Activated T-helper 1 cell treated with anti-CD3 and anti-CD28 coated beads, Interleukin-2, amount 50 U/mL, for 16 hours (primary cell): ENCODE results near the gene DNER.

Experiments
- DNase-seq, 2 donors: peaks; one replicate each; pipeline ENCODE4 v3.0.0-alpha.2; 2020; ENCODE audit warnings: low read depth in 1 of 2, low spot score in 1 of 2

DNER gene

DNA sequence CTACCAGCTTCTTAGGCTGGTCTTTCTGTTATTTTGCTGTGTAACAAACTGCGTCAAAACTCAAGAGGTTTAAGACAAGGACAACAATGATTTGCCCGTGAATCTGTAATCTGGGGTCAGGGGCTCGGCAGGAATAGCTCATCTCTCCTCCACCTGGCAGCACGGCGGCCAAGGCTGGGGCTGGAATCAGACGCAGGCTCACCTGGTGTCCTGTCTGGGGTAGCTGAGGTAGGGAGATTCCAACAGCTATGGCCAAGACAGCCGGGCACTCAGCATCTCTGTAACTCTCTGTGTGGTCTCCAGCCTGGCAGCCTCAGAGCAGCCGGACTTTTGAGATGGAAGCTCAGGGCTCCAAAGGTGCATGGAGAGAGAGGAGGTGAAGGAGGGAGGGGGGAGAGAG is 42.3 kb downstream of the DNER start:
- no peak for DNase-seq

DNA sequence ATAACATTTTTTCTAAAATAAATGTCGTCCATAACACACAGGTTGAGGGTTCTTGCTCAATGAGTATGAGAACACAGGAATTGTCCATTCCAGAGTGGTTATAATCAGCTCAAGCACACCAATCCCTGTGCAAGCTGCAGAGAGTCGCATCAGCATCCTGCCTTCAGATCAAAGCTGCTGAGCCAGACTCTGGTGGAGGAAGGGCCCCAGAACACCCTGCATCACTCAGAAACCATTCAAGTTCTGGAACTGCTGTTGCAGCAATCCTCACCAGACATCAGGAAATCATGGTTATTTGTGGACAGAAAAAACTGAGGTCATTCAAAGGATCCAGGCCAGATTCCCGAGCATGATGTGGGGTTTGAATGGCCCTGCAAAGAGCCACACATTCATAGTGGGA is 44.5 kb downstream of the DNER start:
- DNase-seq = no peak

DNA sequence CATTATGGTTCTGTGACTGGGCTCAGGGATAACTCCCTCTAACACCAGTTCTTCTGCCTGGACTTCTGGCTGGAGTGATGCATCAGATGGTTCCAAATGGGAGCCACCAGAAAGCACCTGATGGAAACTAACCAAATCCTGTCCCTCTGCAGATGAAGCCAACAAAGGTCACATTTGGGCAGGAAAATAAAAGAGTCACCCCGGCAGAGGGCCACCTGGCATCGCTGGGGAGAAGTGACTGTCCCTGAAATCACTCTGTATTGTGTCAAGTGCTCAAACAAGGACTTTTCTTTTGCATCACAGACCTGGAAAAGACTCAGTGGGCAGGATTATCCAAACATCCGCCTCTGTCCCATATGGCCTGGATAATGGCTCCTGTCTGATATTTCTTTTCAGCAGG is 47.5 kb downstream of the DNER start:
- DNase-seq = no peak

DNA sequence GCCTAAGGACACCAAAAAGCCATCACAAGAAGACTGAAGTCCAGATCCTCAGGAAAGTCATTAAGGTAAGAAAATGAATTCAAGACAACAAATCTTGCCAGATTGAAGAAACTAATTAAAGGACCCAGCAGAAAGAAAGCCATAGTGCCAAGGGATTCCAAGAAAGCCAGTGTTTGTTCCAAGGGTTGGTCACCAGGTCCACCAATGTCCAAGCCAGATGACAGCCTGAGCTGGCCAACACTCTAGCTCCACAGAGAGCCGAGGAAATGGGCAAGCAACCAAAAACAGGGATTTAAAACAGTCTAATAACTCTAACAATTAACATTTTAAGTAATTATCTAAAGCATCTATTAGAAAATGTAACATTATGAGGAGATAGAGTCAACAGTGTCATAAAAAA is 49.2 kb downstream of the DNER start:
- DNase-seq = no peak

DNA sequence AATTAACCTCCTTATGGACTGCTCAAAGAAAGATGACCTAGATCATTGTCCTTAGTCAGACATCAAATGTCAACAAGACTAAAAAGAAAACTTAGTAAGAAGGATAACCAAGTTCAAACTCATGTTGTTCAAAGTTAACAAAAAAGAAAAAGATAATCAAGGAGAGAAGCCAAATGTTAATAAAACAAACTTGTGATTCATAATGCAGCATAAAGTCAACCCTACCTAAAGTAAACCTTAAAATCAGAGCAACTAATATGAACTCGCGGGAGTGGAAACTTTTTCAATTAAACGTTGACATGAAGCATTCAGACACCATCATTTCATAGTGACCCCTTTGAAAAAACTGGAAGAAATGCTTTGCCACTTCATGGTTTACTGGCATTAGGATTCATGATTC is 52.9 kb downstream of the DNER start:
- no peak for DNase-seq

DNA sequence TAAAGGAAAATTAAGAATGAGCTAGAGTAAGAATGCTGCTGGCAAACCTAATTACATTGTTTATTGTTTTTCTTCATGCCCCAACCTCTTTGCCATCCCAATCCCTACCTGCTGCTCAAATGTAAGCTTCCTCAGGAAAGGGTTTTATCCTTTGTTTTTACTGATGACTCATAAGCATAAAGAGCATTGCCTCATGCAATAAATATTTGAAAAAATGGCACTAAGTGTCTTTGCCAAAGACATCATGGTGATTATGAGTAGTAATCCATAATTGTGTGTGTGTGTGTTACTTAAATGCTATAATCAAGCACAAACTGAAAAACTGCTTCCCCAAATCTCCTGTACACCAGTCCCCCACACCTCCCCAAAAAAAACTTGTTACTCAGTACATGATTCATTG is 53.4 kb downstream of the DNER start:
- no peak for DNase-seq

DNA sequence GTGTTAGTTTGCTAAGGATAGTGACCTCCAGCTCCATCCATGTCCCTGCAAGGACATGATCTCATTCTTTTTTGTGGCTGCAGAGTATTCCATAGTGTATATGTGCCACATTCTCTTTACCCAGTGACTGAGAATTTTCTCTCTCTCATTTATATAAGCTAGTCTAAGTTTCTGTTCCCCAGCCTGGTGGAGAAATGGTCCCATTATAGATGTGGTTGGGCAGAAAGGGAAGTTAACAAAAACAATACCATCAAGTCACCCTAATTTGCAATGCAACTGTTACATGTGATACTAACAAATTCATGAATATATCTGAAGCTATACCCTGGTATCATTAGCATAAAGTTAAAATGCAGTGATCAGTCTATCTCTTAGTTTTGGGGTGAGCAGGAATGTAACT is 54.0 kb downstream of the DNER start:
- no peak for DNase-seq

DNA sequence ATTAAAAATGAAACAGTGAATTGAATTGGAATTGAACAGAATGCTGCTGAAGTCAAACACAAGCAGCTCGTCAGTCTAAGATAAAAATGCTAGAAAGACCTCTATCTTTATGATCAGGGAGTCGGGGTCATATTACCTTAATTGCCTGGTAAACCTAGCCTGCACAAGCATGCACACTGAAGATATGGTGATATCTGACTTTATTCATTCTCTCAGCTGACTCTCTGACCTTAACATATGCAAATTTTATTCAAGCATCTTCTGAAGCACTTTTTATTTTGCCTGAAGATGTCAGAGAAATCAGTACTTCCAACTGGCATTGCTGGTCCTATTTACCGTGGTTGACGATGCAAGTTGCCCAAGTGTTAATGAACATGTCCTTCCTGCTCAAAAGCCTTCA is 56.4 kb downstream of the DNER start:
- no peak for DNase-seq

DNA sequence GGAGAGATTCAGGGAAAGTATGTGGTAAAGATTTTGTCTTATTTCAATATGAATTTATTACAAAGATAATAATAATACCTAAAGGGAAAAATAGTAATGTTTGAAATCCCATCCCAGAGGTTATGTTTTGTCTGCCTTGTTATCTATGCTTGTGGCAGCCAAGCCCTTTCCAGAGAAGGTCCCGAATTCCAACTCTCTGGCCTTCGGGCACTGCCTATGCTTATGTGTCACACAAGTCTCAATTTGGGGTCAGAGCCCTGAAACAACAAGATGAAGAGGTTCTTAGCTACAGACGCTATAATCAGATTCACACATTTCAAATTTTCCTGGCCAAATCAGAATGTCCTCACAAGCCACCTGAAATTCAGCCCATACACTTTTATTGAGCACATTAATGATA is 59.9 kb downstream of the DNER start:
- no peak for DNase-seq

DNA sequence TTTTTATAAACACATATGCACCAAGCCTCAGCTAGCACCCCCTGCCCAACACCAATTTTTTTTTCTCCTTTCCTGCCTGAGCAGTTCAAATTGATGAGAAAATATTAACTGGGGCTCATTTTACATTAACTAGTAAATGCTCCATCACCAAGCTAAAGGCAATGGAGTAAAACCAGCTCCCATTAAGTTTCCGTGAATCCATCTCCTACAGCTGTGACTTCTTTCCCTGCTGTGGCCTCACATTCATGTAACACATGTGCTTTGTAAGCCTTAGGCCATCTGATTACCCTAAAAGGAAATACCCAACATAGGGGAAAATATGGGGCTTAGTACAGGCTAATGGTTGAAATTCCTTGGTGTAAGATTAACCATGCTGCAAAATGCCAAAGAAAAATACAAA is 60.8 kb downstream of the DNER start:
- no peak for DNase-seq

DNA sequence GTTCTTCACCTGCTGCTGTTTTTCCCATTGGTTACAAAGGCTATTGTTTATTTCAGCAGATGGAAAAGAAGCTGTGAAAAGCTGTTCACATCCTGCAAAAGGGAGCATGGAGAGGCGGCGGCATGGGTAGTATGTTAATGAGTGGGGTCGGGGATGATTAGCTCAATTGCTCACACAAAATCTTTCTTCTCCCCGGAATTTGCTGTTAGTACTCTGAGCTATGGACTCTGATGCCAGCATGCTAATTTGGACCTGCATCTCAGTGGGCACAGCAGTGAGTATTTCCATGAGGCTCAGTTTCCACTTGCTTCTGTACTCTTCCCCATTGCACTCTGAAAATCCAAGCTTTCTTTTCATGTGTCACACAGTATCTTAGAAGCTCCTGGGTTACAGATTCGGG is 61.6 kb downstream of the DNER start:
- DNase-seq = no peak

DNA sequence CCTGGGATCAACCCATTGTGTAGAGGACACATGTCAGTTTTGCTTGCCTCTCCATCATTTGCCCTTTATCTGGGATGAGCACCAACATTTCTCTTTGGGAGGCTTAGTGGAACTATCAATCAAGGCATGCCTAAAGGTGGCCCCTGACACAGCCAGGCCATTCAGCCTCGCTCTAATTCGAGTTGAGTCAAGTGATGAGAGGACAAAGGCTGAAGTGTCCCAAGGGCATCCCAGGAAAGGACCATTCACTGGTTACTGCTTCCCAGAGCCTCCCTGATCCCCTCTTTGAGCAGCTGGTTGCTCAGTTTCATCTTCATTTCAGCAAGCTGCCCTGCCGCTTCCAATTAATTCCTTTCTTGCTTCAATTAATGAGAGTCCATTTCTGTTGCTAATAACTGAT is 63.5 kb downstream of the DNER start:
- DNase-seq = no peak

DNA sequence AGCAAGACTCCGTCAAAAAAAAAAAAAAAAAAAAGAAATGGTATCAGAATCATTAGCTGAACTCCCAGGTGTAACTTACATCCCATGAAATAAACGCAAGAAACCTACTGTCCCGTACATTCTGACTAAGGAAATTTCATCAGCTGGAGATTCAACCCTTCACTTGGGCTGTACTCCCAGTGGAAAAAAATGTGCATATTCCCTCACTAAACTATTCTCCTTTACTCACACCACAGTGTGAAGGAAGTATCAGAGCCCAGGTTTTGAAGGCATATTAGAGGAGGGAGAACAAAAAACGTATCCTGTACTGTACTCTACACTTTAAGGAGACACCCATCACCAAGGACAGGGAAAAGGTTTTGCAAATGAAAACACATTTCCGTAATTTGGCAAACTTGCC is 64.3 kb downstream of the DNER start:
- DNase-seq = no peak

DNA sequence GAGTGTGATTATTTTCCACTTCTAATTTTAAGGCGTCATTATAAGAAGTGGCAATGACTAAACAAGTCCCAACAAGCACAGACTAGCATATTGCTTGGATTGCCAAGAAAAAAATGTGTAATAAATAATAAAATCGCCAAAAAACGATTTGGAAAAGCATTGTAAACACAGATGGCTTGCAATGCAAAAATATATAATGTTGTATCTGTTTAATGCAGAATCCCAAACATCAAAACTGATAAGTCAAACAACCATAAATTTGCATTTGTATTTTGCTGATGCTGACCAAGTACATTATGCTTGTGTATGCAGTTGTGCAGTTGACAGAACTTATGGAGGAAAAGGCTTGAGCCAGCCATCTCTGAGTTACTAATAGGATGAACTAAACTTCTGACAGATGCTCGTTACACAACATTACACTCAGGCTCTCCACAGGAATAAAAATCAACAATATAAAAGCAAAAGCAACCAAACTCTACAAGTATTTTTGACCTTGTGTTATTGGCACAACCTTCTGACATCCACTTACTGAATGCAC is 68.1 kb downstream of the DNER start:
- DNase-seq = no peak

DNA sequence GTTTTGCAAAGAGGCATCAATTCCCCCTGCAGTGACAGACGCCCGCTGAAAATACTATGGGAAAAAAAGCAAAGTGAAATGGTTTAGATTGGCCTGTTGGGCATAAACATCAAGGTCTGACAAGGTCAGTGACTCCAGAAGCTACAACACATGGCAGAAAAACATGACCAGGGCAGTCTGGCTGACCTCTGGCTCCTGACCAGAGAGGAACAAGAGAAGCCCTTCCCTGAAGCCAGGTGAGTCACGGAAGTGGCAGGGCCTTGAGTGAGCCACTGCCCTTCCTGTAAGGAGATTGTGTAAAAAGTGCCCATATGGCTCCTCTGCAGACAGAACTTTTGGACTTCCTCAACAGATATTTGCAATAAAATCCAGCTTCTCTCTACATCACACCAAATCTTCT is 72.0 kb downstream of the DNER start:
- DNase-seq = no peak

DNA sequence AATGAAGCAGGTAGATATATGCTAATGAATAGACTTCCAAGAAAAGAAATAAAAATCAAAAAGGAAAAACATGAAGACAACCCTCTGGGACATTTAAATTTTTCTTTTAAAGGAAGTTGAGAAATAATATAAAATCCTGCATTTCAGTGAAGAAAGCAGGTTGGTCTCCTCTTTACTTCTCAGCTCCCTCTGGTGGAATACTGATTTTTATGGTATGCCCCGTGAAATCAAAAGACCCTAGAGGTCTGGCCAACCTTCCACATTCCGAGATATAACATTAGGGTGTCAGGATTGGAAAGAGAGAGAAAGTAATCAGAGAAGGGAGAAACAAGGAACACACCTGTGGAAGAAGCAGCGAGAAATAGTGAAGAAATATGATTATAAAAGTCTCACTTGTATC is 72.7 kb downstream of the DNER start:
- DNase-seq = no peak

DNA sequence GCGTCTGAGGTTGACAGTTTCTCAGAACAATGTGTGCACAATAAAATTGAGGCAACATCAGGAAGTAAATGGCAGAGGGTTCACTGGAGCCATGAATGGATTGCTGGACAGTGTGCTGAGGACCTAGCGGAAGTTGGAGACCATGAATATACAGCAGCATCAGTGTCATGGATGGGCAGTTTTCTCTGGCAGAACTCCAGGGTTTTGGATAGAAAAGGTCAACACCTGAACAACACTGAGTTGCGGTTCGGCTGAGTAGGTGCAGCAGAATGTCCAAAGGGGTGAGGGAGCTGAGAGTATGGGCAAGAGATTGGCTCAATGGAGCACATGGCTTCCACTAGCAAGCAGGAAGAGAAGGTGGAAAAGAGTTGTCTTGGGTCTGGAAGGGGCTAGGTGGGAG is 73.7 kb downstream of the DNER start:
- DNase-seq = no peak

DNA sequence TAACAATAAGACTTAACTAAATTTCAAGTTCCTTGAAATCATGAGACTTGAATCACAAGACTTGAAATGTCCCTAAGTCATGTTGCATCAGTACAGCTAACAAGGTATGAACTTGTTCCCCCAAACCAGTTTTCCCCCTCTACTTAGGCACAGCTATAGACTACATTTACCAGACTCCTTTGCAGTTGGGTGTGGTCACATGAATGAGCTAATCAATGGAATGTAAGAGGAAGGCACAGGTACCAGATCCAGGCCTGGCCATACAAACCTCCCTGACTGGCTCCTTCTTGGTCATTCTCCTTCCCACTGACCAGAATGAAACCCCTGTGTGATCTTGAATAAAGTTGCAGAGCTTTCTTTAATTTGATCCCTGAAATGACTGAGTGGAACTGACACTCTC is 77.8 kb downstream of the DNER start:
- no peak for DNase-seq

DNA sequence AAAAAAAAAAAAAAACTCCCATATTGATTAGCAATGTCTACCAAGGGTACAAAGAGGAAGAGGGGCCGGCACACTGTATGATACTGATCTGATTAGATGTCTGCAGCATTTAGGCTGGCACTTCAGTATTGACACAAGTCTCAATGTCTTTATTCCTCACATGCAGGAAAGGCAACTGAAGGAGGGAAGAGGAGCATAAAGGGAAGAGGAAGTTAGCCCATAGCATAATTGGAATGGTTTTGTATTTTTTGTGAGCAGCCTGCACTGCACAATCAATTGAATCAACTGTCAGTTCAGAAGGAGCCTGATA is 79.0 kb downstream of the DNER start:
- DNase-seq = no peak

DNA sequence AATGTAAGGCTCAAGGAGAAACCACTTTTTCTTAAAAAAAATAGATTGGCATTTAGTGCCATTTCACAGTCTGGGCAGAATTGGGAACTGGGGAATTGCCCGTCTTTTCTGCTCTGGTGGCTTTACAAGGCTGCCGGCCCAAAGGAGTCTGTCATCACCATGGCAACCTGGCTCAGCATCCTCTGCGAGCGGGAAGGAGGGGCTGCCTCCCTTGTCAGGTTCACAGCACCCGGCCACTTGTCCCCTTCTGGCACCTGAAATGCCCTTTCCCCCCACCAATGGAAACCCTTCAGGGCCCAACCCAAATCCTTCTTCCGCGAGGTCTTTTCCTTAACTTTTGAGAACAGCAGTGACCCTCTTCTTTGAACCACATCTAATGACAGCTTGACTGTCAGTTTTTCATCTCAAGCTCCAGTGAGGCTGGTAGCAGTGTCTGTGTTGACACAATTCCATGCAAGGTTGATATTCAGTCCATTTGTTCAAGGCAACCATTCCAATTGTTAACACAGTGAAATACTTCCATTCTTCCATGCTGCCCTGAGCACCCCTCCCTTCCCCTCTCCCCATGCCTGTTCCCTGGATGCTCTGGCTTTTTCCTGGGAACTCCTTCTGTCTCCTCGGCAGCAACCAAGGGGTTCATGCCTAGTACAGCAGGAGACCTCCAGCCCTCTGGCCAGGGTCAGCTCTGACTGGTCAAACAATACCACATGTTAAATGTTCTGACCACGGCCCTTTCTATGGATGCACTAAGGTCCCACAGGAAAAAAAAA is 79.6 kb downstream of the DNER start:
- no peak for DNase-seq

DNA sequence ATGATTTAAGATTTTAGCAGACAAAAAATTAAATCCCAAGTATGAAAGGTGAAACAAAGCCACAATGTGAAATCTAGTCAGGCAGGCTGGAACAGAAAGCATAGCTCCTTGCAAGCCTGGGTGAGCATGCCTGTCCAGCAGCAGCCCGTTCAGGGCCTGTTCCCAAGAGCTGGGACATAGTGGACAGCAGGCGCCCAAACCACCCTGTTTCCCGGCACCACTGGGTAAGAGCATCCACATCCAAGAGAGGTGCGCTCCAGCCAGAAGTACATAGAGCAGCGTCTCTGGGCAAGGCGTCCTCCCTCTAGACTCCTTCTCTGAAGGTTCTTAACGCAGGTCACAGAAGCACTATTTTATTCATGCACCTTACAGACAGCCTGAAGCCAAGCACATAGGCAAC is 80.8 kb downstream of the DNER start:
- DNase-seq = no peak

DNA sequence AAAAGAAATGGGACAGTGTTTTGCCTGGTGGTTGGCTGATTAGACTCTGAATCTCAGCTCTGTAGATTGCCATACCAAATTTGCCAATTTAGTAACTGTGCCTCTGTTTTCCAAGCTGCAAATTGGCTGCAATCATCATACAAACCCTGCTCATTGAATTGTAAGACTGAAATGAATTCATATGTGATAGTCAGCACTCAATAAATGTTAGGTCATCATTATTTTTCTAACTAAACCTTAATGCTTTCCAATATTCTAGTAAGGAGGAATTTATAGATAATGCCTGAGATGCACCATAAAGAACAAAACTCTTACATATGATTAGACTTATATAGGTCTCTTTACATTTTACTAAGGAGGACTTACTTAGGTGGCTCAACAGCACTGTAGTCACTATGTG is 85.3 kb downstream of the DNER start:
- no peak for DNase-seq

DNA sequence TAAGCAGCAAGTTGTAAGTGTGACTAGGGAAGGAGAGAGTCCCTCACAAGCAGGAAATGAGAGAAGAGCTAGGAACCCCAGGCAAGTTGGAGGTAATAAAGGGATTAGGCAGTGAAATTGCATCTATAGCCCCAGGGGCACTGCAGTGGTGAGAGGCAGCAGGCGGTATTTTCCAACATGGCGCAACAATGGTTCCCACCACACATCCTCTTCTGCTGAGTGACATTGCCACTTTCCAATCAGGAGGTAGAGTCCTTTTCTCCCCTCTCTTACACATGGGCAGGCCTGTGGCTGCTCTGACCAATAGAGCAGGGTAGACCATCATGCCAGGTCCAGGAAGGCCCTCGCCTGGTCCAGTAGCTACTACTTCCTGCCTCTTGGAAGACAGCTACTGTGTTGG is 86.6 kb downstream of the DNER start:
- no peak for DNase-seq
